Lower lobe of right lung (tissue), 2 donors: Measurements from ENCODE around the gene SMTNL2. TPM values are rescaled to one million over a fixed set of nuclear protein-coding genes. Genes with fewer than 3 reads are reported as not detected.
"Not testable (repeated sequence)": the region's sequence is repeated elsewhere in the genome, so short reads cannot be mapped to it uniquely, and the experiment has no call there.

Source experiments
- ATAC-seq, 2 donors: fragments of 200-7000 bp; cut with Tn5 transposase; one replicate each; pipeline ENCODE4 v1.9.1; 2020 to 2022; ENCODE audit warnings: mild to moderate bottlenecking in 2 of 2, moderate library complexity in 2 of 2
- DNase-seq: peaks from one replicate; pipeline ENCODE4 v3.0.0-alpha.2; 2020
- H3K27ac ChIP-seq: fragments of 200-600 bp; one replicate; pipeline ENCODE4 v1.8.0; 2022
- H3K27me3 ChIP-seq: fragments of 200-600 bp; one replicate; pipeline ENCODE4 v1.8.0; 2022; ENCODE audit warnings: low read depth
- H3K36me3 ChIP-seq: fragments of 200-600 bp; one replicate; pipeline ENCODE4 v1.8.0; 2022; ENCODE audit warnings: mild to moderate bottlenecking
- H3K4me1 ChIP-seq: fragments of 200-600 bp; one replicate; pipeline ENCODE4 v1.8.0; 2022
- H3K4me3 ChIP-seq: fragments of 200-600 bp; one replicate; pipeline ENCODE4 v1.8.0; 2022; ENCODE audit warnings: mild to moderate bottlenecking
- H3K9me3 ChIP-seq: fragments of 200-600 bp; one replicate; pipeline ENCODE4 v1.8.0; 2022
- CTCF ChIP-seq: fragments of 200-600 bp; IDR thresholded peaks from one replicate; pipeline ENCODE4 v1.8.0; 2022; ENCODE audit warnings: antibody characterized with exemption, mild to moderate bottlenecking
- intact Hi-C: fragments of 100-400 bp; cut with DNase I; formaldehyde crosslinking; loops from one replicate; pipeline ENCODE4 v1.11.0; 2022
- total RNA-seq: library from RNA; stranded (reverse); fragmentation: NEBNext Ultra II Directional; extraction: Animal tissue kit (Norgen Biotek cat#: 25700); gene quantifications from one replicate; pipeline ENCODE4 v1.2.1, GENCODE V29; 2021
- donor health status: DM: no; HTN: yes; CAD: no; lungs with severe emphysema.

The SMTNL2 gene
- total RNA-seq, 1 donor from 2014 or later = 6.4 TPM

GRCh38 chr17:4643676-4644075 is 59.3 kb downstream of the SMTNL2 start:
- H3K27ac ChIP-seq = no peak overlapping the region
- intact Hi-C loops = no loop called here
- peaks cover 10% of the 10 kb centered on the region for H3K4me1 ChIP-seq
- peaks cover 41% of the 10 kb centered on the region for H3K27me3 ChIP-seq
- no peaks in the 10 kb centered on the region for H3K36me3 ChIP-seq
- H3K4me3 ChIP-seq = no peak overlapping the region
- no peak for TF ChIP-seq CTCF
- no peak for ATAC-seq
- no peaks in the 10 kb centered on the region for H3K9me3 ChIP-seq
- no peak for DNase-seq

- H3K4me1 ChIP-seq = peaks cover 10% of the 10 kb centered on the region
- peak; percentile 47 to 79 for ATAC-seq
- H3K27ac ChIP-seq = no peak overlapping the region
- DNase-seq = no peak
- H3K4me3 ChIP-seq = no peak overlapping the region
- TF ChIP-seq CTCF = no peak
- H3K36me3 ChIP-seq = no peaks in the 10 kb centered on the region
- intact Hi-C loops = no loop called here
- H3K9me3 ChIP-seq = no peaks in the 10 kb centered on the region
- peaks cover 33% of the 10 kb centered on the region for H3K27me3 ChIP-seq
Observed at GRCh38 chr17:4645642-4646041, 61.3 kb downstream of the SMTNL2 start.

GRCh38 chr17:4648741-4649140 is 64.4 kb downstream of the SMTNL2 start:
- Histone ChIP-seq H3K36me3 (no peaks in the 10 kb centered on the region), H3K27me3 (peaks cover 18% of the 10 kb centered on the region), H3K4me3 (no peak overlapping the region), H3K4me1 (no peaks in the 10 kb centered on the region), H3K27ac (no peak overlapping the region), H3K9me3 (no peaks in the 10 kb centered on the region)
- peak; percentile 42 to 51 for ATAC-seq
- intact Hi-C loops = no loop called here
- no peak for TF ChIP-seq CTCF
- DNase-seq = no peak

GRCh38 chr17:4652997-4653396 is 68.7 kb downstream of the SMTNL2 start:
- Histone ChIP-seq H3K4me1 (no peaks in the 10 kb centered on the region), H3K27me3 (peaks cover 19% of the 10 kb centered on the region), H3K27ac (no peak overlapping the region), H3K9me3 (no peaks in the 10 kb centered on the region), H3K36me3 (no peaks in the 10 kb centered on the region), H3K4me3 (no peak overlapping the region)
- intact Hi-C loops = no loop called here
- ATAC-seq (no peak), DNase-seq (no peak)
- TF ChIP-seq CTCF = no peak

- H3K4me3 ChIP-seq, ATAC-seq, H3K27ac ChIP-seq, H3K4me1 ChIP-seq, intact Hi-C loops, H3K36me3 ChIP-seq, H3K9me3 ChIP-seq, DNase-seq: not testable (repeated sequence)
- H3K27me3 ChIP-seq = peaks cover 18% of the 10 kb centered on the region
Observed at GRCh38 chr17:4655933-4656332, 71.6 kb downstream of the SMTNL2 start.

GRCh38 chr17:4657678-4658077 is 73.3 kb downstream of the SMTNL2 start:
- intact Hi-C loops = no loop called here
- H3K4me1 ChIP-seq = no peaks in the 10 kb centered on the region
- DNase-seq (no peak), ATAC-seq (no peak)
- H3K27me3 ChIP-seq = peaks cover 9% of the 10 kb centered on the region
- H3K36me3 ChIP-seq = no peaks in the 10 kb centered on the region
- no peak overlapping the region for H3K4me3 ChIP-seq
- no peaks in the 10 kb centered on the region for H3K9me3 ChIP-seq
- TF ChIP-seq CTCF = no peak
- H3K27ac ChIP-seq = no peak overlapping the region

Other genes starting within 250 kb of the SMTNL2 start
- 42.5 TPM for gene UBE2G1, start 217.9 kb upstream of the SMTNL2 start, total RNA-seq
- 0.24 TPM for gene SPNS3, start 150.6 kb upstream of the SMTNL2 start, total RNA-seq
- gene SPNS2, start 85.6 kb upstream of the SMTNL2 start, total RNA-seq = 42.0 TPM
- 38.8 TPM for gene MYBBP1A, start 29.1 kb upstream of the SMTNL2 start, total RNA-seq
- gene GGT6, start 24.0 kb upstream of the SMTNL2 start, total RNA-seq = 3.7 TPM
- gene ALOX15, start 57.1 kb downstream of the SMTNL2 start, total RNA-seq = 6.1 TPM
- gene PELP1, start 119.6 kb downstream of the SMTNL2 start, total RNA-seq = 37.4 TPM
- 201 TPM for gene ARRB2, start 126.1 kb downstream of the SMTNL2 start, total RNA-seq
- 22.9 TPM for gene MED11, start 146.9 kb downstream of the SMTNL2 start, total RNA-seq
- 13.3 TPM for gene ZMYND15, start 155.3 kb downstream of the SMTNL2 start, total RNA-seq
- gene CXCL16, start 155.4 kb downstream of the SMTNL2 start, total RNA-seq = 249 TPM
- not detected for gene TM4SF5, start 187.4 kb downstream of the SMTNL2 start, total RNA-seq
- gene VMO1, start 201.8 kb downstream of the SMTNL2 start, total RNA-seq = 9.9 TPM
- not detected for gene GLTPD2, start 204.4 kb downstream of the SMTNL2 start, total RNA-seq
- 95.5 TPM for gene PSMB6, start 211.6 kb downstream of the SMTNL2 start, total RNA-seq
- gene PLD2, start 222.6 kb downstream of the SMTNL2 start, total RNA-seq = 38.4 TPM
- gene MINK1, start 248.8 kb downstream of the SMTNL2 start, total RNA-seq = 155 TPM